NCI-H2081 treated with DMSO at 0.1 percent for 48 hours (cell line): ENCODE results near the gene ZFP62.
"Not testable (repeated sequence)": the region's sequence is repeated elsewhere in the genome, so short reads cannot be mapped to it uniquely, and the experiment has no call there.

ENCODE experiments used
- DNase-seq: peaks from one replicate; lab custom pipeline; 2025; lab: John Stamatoyannopoulos, UW

Gene ZFP62

GRCh38 chr5:180860887-180861822 is at the start of gene ZFP62:
Gene ZFP62, minus strand, starts transcription at chr5:180861276. Its CDS starts 57 bp downstream, at chr5:180861219.
- peak; percentile 70 for DNase-seq

- no peak for DNase-seq
Measured at GRCh38 chr5:180910735-180911134, 49.7 kb upstream of the ZFP62 start.

GRCh38 chr5:180910182-180910581 is 49.1 kb upstream of the ZFP62 start:
- no peak for DNase-seq

GRCh38 chr5:180909782-180910181 is 48.7 kb upstream of the ZFP62 start:
- no peak for DNase-seq

- DNase-seq: no peak
Measured at GRCh38 chr5:180908998-180909731, 48.1 kb upstream of the ZFP62 start.

- no peak for DNase-seq
Measured at GRCh38 chr5:180908400-180908799, 47.3 kb upstream of the ZFP62 start.

- no peak for DNase-seq
Measured at GRCh38 chr5:180901319-180902009, 40.4 kb upstream of the ZFP62 start.

GRCh38 chr5:180900178-180900577 is 39.1 kb upstream of the ZFP62 start:
- no peak for DNase-seq

GRCh38 chr5:180898621-180899246 is 37.7 kb upstream of the ZFP62 start, which contains the start of gene BTNL8:
Gene BTNL8, plus strand, starts transcription at chr5:180899159. Its CDS starts 152 bp downstream, at chr5:180899311.
- DNase-seq: no peak

- not testable (repeated sequence) for DNase-seq
Measured at GRCh38 chr5:180895330-180895729, 34.3 kb upstream of the ZFP62 start.

GRCh38 chr5:180889381-180889780 is 28.3 kb upstream of the ZFP62 start:
- DNase-seq: no peak

GRCh38 chr5:180885845-180886529 is 24.9 kb upstream of the ZFP62 start:
- DNase-seq: not testable (repeated sequence)

- DNase-seq: no peak
Measured at GRCh38 chr5:180875860-180876426, 14.9 kb upstream of the ZFP62 start.

- DNase-seq: no peak
Measured at GRCh38 chr5:180874804-180875582, 13.9 kb upstream of the ZFP62 start.

- DNase-seq: no peak
Measured at GRCh38 chr5:180873615-180874520, 12.8 kb upstream of the ZFP62 start.

- no peak for DNase-seq
Measured at GRCh38 chr5:180872419-180872818, 11.3 kb upstream of the ZFP62 start.

- no peak for DNase-seq
Measured at GRCh38 chr5:180870276-180871068, 9.4 kb upstream of the ZFP62 start.

- DNase-seq: no peak
Measured at GRCh38 chr5:180869587-180869986, 8.5 kb upstream of the ZFP62 start.
